K562 (cell line): ENCODE data around the gene EME1. TPM values are rescaled to one million over a fixed set of nuclear protein-coding genes. Genes with fewer than 3 reads are reported as not detected.

Experiments
- BRCA1 ChIP-seq, 2 experiments: fragments of 450-650 bp in 1 of 2; sonication (generic) in 1 of 2; formaldehyde crosslinking in 1 of 2; IDR thresholded peaks; 2 replicates each; pipeline versions ENCODE4 v1.5.0 to v1.6.1; 2017 to 2020; ENCODE audit warnings: mild to moderate bottlenecking in 1 of 2, missing genetic modification reagents in 1 of 2
- HIVEP1 ChIP-seq: fragments of 250-450 bp; sonication (Bioruptor Pico); IDR thresholded peaks from 2 replicates; pipeline ENCODE4 v1.4.0; 2020; ENCODE audit warnings: mild to moderate bottlenecking
- MLX ChIP-seq, 2 experiments: fragments of 450-650 bp in 1 of 2; sonication (generic) in 1 of 2; formaldehyde crosslinking; conservative IDR thresholded peaks; 2 replicates each; pipeline versions ENCODE4 v1.4.0 to v1.8.1; 2020 to 2022; ENCODE audit warnings: mild to moderate bottlenecking in 1 of 2, missing genetic modification reagents in 1 of 2
- NCOR1 ChIP-seq: fragments of 450-650 bp; IDR thresholded peaks from 2 replicates; pipeline ENCODE4 v1.6.1; 2016; ENCODE audit warnings: mild to moderate bottlenecking, moderate library complexity
- PHF21A ChIP-seq: fragments of 450-650 bp; IDR thresholded peaks from 2 replicates; pipeline ENCODE4 v1.6.1; 2017; ENCODE audit warnings: low read depth, borderline replicate concordance
- POU5F1 ChIP-seq: fragments of 150-350 bp; IDR thresholded peaks from 2 replicates; pipeline ENCODE4 v1.6.1; 2014; ENCODE audit warnings: borderline replicate concordance, low read length, low read depth, mild to moderate bottlenecking; ENCODE audit not compliant: partially characterized antibody
- ZBTB49 ChIP-seq: sonication (generic); formaldehyde crosslinking; IDR thresholded peaks from 2 replicates; pipeline ENCODE4 v1.8.0; 2022; ENCODE audit warnings: missing genetic modification reagents, mild to moderate bottlenecking, borderline replicate concordance
- ZNF133 ChIP-seq: fragments of 250-450 bp; sonication (Bioruptor Pico); IDR thresholded peaks from 2 replicates; pipeline ENCODE4 v1.4.0; 2020; ENCODE audit warnings: mild to moderate bottlenecking
- ZNF165 ChIP-seq: fragments of 250-450 bp; sonication (Bioruptor Pico); IDR thresholded peaks from 2 replicates; pipeline ENCODE4 v1.4.0; 2020; ENCODE audit warnings: borderline replicate concordance
- ZNF280B ChIP-seq: fragments of 250-450 bp; sonication (Bioruptor Pico); IDR thresholded peaks from 2 replicates; pipeline ENCODE4 v1.5.1; 2021; ENCODE audit warnings: mild to moderate bottlenecking
- ZNF318 ChIP-seq, 2 experiments: fragments of 450-650 bp; IDR thresholded peaks; 2 replicates each; pipeline ENCODE4 v1.6.1; 2016; ENCODE audit warnings: mild to moderate bottlenecking in 2 of 2, borderline replicate concordance in 1 of 2, low read depth in 1 of 2, moderate library complexity in 1 of 2
- ZNF384 ChIP-seq: IDR thresholded peaks from 2 replicates; pipeline ENCODE4 v1.6.1; 2012; ENCODE audit warnings: low read depth, low read length, improper control_type of control experiment
- ZNF436 ChIP-seq: fragments of 250-450, 450-650 bp; sonication (Bioruptor Pico); formaldehyde crosslinking; IDR thresholded peaks from 2 replicates; pipeline ENCODE4 v1.7.0; 2020; ENCODE audit warnings: mild to moderate bottlenecking
- polyA plus RNA-seq, 8 experiments: library from polyadenylated mRNA; depleted of rRNA in 4 of 8; stranded (reverse) in 5 of 8; unstranded in 3 of 8; fragments of >200 nt; fragmentation: Nextera tagmentation in 2 of 8; fragmentation: Illumina TruSeq in 1 of 8; extraction: Ambion mirVana in 2 of 8; extraction: Trizol in 1 of 8; gene quantifications; 2 replicates each; pipeline versions ENCODE4 v1.2.1 to v1.2.3, GENCODE V29; 2011 to 2014; ENCODE audit warnings: inconsistent platforms in 1 of 8, missing spikeins in 1 of 8
- total RNA-seq, 7 experiments: library from RNA; depleted of rRNA in 6 of 7; stranded (reverse); fragments of >200 nt in 6 of 7; fragmentation: Illumina TruSeq in 2 of 7; extraction: Trizol in 2 of 7; gene quantifications; 2 replicates each; pipeline versions ENCODE4 v1.2.1 to v1.2.3, GENCODE V29; 2011 to 2021; ENCODE audit warnings: low replicate concordance in 1 of 7

EME1 gene
- total and polyA plus RNA-seq, 9 of the 15 experiments (the other 6 are each of a cell fraction or from before 2014, with no cell fraction given) = 14.6 to 44.1 (median 24.0) TPM

GRCh38 chr17:50345432-50346312, 27.4 kb upstream of the EME1 start, which contains the start of gene XYLT2 (continued):
- TF ChIP-seq ZNF280B (no peak), ZNF165 (CRISPR knock-in tag) (no peak), ZBTB49 (no peak), ZNF318 (IDR thresholded peaks at IDR 0.05; ENCODE audit: borderline replicate concordance in 1 of 2, low read depth in 1 of 2) (no peak), PHF21A (no peak), ZNF436 (no peak), BRCA1 (IDR thresholded peaks at IDR 0.05) (no peak), BRCA1 (CRISPR knock-in tag; IDR thresholded peaks at IDR 0.05) (no peak), ZNF384 (no peak), NCOR1 (no peak), POU5F1 (no peak), MLX (CRISPR knock-in tag; conservative IDR thresholded peaks at IDR 0.05) (no peak), HIVEP1 (CRISPR knock-in tag) (no peak), ZNF133 (CRISPR knock-in tag) (no peak)
